Chondrocyte (in vitro differentiated cells): ENCODE data around the gene ZBTB37. TPM values are rescaled to one million over a fixed set of nuclear protein-coding genes. Genes with fewer than 3 reads are reported as not detected.

ENCODE experiments used
- DNase-seq: peaks from one replicate; pipeline ENCODE4 v3.0.0; 2021; ENCODE audit warnings: mixed read lengths, low spot score
- H3K27ac Mint-ChIP-seq: one replicate; pipeline ENCODE4 v1.8.0; 2021; ENCODE audit warnings: mild to moderate bottlenecking, moderate library complexity, mixed read lengths; ENCODE audit not compliant: unreplicated experiment
- H3K27me3 Mint-ChIP-seq: 2 replicates; pipeline ENCODE4 v1.8.0; 2021; ENCODE audit warnings: low read depth, mixed read lengths
- H3K36me3 Mint-ChIP-seq: 2 replicates; pipeline ENCODE4 v1.8.0; 2021; ENCODE audit warnings: low read depth, mixed read lengths
- H3K4me1 Mint-ChIP-seq: 2 replicates; pipeline ENCODE4 v1.8.0; 2021; ENCODE audit warnings: low read depth, mild to moderate bottlenecking, mixed read lengths
- H3K4me3 Mint-ChIP-seq: one replicate; pipeline ENCODE4 v1.8.0; 2021; ENCODE audit warnings: mild to moderate bottlenecking, moderate library complexity, mixed read lengths; ENCODE audit not compliant: unreplicated experiment
- H3K9me3 Mint-ChIP-seq: 2 replicates; pipeline ENCODE4 v1.8.0; 2021; ENCODE audit warnings: low read depth, mixed read lengths
- CTCF ChIP-seq: fragments of 200-600 bp; sonication (generic); IDR thresholded peaks from 2 replicates; pipeline ENCODE4 v1.5.0; 2021; ENCODE audit warnings: antibody characterized with exemption, mild to moderate bottlenecking, moderate library complexity
- total RNA-seq: library from RNA; stranded (reverse); gene quantifications from 3 replicates; pipeline ENCODE4 v1.2.1, GENCODE V29; 2021

The ZBTB37 gene
- total RNA-seq, 1 donor from 2014 or later, result 11.0 TPM

GRCh38 chr1:173824315-173825081, 43.7 kb upstream of the ZBTB37 start, which contains the start of the genes CENPL and DARS2:
Gene CENPL (minus strand): TSS chr1:173824883. CDS start chr1:173811299, 13,584 bp downstream.
Gene DARS2 (plus strand): TSS chr1:173824673. CDS start chr1:173825230, 557 bp downstream.
- Mint-ChIP-seq H3K4me3 (peak within 1 kb of the TSS; percentile 94), H3K9me3 (no peaks in the 10 kb centered on the region), H3K4me1 (peaks cover 52% of the 10 kb centered on the region), H3K27ac (peak within 1 kb of the TSS; percentile 99), H3K27me3 (no peaks in the 10 kb centered on the region), H3K36me3 (no peaks in the 10 kb centered on the region)
- no peak for TF ChIP-seq CTCF
- peak; percentile 97 for DNase-seq

- H3K36me3 Mint-ChIP-seq, result no peaks in the 10 kb centered on the region
- no peaks in the 10 kb centered on the region for H3K9me3 Mint-ChIP-seq
- H3K27ac Mint-ChIP-seq, result no peak overlapping the region
- H3K4me3 Mint-ChIP-seq, result no peak overlapping the region
- H3K27me3 Mint-ChIP-seq, result no peaks in the 10 kb centered on the region
- peaks cover 31% of the 10 kb centered on the region for H3K4me1 Mint-ChIP-seq
- TF ChIP-seq CTCF, result no peak
- DNase-seq, result no peak
These were observed 40.6 kb upstream of the ZBTB37 start for GRCh38 chr1:173827611-173828010.

- Mint-ChIP-seq H3K4me3 (no peak overlapping the region), H3K4me1 (no peaks in the 10 kb centered on the region), H3K36me3 (peaks cover 6% of the 10 kb centered on the region), H3K27me3 (no peaks in the 10 kb centered on the region), H3K27ac (no peak overlapping the region), H3K9me3 (no peaks in the 10 kb centered on the region)
- TF ChIP-seq CTCF, result no peak
- DNase-seq, result no peak
These were observed 35.4 kb upstream of the ZBTB37 start for GRCh38 chr1:173832748-173833147.

GRCh38 chr1:173852105-173852504, 16.1 kb upstream of the ZBTB37 start:
- Mint-ChIP-seq H3K27ac (no peak overlapping the region), H3K36me3 (peaks cover 8% of the 10 kb centered on the region), H3K27me3 (no peaks in the 10 kb centered on the region), H3K4me1 (peaks cover 12% of the 10 kb centered on the region), H3K4me3 (no peak overlapping the region), H3K9me3 (no peaks in the 10 kb centered on the region)
- DNase-seq, result no peak
- TF ChIP-seq CTCF, result no peak

GRCh38 chr1:173853074-173853473, 15.1 kb upstream of the ZBTB37 start:
- Mint-ChIP-seq H3K4me1 (peaks cover 12% of the 10 kb centered on the region), H3K4me3 (no peak overlapping the region), H3K9me3 (no peaks in the 10 kb centered on the region), H3K27me3 (no peaks in the 10 kb centered on the region), H3K36me3 (peaks cover 8% of the 10 kb centered on the region), H3K27ac (peak overlapping the region; percentile 34)
- DNase-seq, result no peak
- TF ChIP-seq CTCF, result no peak
